GM10266 (cell line): ENCODE measurements around the gene FCHO2.

Source experiments
- DNase-seq: peaks from one replicate; pipeline ENCODE4 v3.0.0; 2012; ENCODE audit errors: extremely low spot score
- TF ChIP-seq, protein P1 (sequence below): IDR thresholded peaks from 2 replicates; pipeline ENCODE4 v1.5.1; 2012; ENCODE audit warnings: mild to moderate bottlenecking, low read depth; ENCODE audit not compliant: control insufficient read depth, insufficient read depth; ENCODE audit errors: missing control alignments

FCHO2 gene

DNA sequence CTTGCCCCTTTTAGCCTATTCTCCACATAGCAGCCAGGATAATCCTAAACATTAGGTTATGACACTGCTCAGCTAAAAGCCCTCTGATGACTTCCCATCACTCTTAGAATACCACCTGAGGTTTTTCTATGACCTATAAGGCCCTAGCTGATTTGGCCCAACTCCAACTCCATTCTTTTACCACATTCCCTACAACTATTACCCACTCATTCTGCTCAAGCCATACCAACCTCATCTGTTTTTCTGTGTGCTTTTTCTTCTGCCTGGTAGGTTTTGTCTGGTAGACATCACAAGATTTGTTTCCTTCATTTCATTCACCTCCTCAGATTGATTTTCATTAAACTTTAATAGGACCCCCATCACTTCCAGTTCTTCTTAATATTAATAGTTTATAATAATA lies 12.5 kb upstream of the FCHO2 start:
- TF ChIP-seq, protein P1, sequence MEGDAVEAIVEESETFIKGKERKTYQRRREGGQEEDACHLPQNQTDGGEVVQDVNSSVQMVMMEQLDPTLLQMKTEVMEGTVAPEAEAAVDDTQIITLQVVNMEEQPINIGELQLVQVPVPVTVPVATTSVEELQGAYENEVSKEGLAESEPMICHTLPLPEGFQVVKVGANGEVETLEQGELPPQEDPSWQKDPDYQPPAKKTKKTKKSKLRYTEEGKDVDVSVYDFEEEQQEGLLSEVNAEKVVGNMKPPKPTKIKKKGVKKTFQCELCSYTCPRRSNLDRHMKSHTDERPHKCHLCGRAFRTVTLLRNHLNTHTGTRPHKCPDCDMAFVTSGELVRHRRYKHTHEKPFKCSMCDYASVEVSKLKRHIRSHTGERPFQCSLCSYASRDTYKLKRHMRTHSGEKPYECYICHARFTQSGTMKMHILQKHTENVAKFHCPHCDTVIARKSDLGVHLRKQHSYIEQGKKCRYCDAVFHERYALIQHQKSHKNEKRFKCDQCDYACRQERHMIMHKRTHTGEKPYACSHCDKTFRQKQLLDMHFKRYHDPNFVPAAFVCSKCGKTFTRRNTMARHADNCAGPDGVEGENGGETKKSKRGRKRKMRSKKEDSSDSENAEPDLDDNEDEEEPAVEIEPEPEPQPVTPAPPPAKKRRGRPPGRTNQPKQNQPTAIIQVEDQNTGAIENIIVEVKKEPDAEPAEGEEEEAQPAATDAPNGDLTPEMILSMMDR = no peak
- DNase-seq = no peak

DNA sequence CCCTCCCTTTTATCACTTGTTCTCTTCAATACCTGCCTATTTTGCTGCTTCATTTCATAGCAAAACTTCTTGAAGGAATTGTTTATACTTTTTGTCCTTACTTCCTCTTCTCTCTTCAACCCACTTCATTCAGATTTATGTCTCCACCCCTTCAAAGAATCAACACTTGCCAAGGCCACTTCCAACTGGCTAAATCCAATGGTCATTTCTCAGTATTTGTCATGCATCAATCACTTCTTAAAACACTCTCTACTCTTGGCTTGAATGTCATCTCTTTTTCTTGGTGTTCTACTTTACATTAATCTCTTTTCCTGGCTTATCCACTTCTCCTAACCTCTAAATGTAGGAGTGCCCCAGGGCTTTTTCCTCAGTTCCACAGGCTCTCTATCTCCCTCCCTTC lies 8.3 kb upstream of the FCHO2 start:
- no peak for DNase-seq
- TF ChIP-seq, protein P1 = no peak

DNA sequence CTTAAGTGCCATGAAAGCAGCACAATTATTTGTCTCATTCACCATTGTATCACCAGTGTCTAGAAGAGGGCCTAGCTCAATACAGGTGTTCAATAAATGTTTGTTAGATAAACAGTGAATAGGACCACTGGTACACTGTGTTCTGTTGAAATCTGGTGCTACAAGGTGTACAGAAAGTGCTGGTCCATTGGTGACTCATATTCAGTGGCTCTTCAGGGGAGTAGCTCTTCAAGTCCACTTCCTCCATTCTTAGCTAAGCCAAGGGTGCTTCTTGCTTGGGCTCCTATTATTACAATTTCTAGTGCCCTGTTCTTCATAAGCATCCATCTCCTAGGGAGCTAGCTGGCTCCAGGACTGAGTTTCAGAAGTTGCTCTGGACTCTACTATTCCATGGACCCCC lies 6.4 kb upstream of the FCHO2 start:
- no peak for DNase-seq
- TF ChIP-seq, protein P1 = no peak

DNA sequence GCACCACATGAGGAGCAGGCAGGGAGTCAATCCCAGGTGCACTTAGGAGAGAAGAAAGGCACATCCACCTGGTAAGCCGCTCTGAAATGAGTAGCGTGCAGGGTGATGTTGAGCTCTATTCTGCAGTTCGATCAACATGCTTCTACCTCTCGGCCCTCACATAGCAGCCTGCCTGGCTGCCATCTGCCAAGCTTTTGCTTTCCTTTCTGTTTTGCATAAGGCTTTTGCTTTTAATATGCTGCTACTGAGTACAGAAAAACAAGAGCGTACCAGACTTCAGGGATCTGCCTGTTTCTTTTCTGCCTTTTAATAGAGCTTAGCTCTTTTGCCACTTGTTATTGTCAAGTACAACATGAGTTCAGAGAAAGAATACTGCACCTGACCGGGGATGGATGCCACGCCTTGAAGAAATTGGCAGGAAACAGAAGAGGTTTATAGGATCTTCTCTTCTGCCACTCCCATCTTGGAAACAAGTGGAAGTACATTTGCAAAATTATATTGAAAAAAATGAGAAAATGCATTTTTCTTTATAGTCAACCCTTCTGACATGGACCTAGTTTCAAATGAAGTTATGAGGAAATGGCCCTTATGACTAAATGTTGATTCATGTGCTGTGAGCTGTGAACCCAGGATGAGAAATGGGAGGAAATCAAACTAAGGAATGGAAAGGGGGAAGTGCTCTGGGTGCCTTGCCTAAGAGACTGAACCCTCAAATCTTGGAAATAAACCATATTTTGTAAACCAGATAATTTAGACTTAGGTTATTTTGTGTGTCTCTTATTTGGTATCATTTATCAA lies 4.0 kb upstream of the FCHO2 start:
- TF ChIP-seq, protein P1 = no peak
- no peak for DNase-seq

DNA sequence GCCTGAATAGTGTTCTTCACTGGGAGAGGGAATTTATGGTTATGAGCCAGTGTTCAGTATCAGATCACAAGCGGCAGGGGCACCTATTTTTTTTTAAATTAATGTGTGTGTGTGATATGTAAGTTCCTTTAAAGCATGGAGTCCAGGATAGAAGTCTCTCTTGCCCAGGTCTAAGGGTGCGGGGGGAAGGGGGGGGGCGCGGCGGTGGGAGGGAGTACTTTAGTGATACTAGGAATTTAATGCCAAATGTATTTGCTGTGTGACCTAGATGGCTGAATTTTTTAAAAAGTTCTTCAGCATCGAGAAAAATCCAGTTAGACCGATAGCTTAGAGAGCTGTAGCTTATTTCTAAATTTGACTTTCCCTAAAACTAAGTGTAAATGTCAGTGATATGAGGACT lies 1.5 kb upstream of the FCHO2 start:
- DNase-seq = no peak
- TF ChIP-seq, protein P1 = no peak

DNA sequence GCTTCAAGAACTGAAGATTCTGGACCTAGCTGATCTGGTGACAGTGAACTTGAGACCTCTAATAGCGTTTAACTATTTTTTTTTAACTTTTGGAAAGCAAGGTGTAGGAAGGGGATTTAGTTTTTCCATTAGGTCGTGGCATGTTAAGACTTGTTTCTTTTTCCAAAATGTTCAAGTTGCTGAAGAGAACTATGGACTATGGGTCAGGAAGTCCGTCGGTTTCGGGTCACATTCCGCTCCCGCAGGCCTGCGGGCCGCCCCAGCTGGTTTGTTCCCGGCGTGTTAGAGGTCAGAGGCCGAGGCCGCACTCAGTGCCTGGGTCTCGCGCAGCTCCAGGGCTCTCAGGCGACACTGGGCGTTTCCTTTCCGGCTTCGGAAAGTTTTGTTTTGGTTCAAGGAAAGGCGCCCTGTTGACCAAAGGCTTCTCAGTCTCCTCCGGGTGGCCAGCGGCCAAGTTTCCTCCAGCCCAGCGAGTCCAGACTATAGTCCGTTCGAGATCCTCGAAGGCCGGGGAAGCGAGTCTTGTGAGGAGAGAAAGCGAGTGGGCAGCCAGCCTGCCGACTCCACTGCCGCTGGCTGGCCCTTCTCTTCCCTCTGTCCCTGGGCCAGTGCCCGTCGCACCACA lies 586 bp upstream of the FCHO2 start:
- TF ChIP-seq, protein P1 = no peak
- DNase-seq = no peak
